ENCODE data around the gene UXT.
"Not testable (repeated sequence)": the region's sequence is repeated elsewhere in the genome, so short reads cannot be mapped to it uniquely, and the experiment has no call there.

The UXT gene

DNA sequence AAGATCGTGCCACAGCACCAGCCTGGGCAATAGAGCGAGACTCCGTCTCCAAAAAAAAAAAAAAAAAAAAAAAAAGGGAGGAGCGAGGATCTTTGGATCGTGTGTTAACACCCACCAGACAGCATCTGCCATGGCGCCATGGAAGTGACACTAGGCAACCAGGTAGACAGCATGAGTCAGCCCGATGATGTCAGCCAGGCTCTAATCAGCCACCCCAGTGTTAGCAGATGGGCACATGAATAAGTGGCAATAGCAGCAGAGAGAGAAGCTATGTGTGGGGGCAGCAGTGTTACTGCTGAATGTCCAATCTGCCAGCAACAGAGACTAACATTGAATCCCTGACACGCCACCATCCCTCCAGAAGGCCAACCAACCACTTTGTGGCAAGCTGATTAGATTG, 45.9 kb downstream of the UXT start:
- no peak for DNase-seq

GRCh38 chrX:47612418-47612817, 46.6 kb downstream of the UXT start:
- DNase-seq: no peak

- DNase-seq: no peak
Measured at GRCh38 chrX:47611926-47612325, 47.1 kb downstream of the UXT start.

DNA sequence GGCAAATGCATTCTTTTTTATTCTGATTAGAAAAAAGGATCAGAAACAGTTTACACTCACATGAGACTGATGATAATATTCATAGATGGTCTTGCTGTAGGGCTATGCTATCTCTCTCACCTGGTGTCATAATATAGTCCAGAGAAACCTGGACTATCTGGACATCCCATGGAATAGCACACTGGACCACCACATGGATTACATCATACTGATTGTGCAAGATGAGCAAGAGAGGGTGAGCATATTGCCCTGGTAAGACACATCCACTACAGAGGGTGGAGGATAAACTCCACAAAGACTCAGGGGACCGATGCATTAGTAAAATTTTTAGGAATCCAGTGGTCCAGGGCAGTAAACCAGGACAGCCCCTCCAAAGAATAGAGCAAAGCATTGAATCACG, 47.5 kb downstream of the UXT start:
- no peak for DNase-seq

DNA sequence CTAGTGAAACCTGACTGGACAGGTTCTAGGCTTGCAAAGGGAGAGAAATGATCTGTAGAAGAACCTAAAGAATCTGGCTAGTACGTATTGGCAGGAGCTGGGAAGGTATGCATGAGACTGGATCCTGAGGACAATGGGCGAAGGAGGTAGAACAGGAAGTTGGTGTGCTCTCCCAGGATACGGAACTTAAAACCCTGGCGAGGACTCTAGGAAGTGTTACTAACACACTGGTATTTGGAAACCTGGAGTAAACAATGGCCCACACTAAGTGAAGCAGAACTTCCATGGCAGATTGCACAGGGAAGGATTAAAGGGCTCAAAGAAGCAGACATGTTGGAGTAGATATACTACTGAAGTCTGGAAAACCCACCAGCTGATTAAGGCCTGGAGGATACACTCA, 48.5 kb downstream of the UXT start:
- no peak for DNase-seq

DNA sequence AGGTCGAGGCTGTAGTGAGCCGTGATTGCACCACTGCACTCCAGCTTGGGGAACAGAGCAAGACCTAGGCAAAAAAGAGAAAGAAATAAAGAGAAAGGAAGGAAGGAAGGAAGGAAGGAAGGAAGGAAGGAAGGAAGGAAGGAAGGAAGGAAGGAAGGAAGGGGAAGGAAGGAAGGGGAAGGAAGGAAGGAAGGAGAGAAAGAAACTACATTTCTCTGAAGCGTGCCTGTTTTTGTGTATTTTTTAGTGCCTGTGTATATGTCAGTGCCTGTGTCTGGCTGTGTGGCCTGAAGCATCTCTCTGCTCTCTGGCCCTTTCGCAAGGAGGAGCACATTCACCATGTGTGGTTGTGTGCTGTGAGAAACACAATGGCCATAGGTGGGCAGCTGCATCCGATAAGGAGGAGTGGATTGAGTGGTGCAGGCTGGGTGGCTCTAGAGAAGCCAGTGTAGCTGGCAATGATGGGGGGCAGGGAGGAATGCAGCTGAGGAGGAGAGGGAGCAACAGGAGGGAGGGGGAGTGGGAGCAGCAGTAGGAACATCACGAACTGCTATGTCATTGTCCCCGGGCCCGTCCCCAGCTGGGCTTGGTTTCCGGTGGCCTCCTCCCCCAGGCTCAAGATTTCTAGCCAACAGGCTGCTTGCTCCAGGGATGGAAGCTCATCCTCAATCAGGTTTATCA, 50.7 kb downstream of the UXT start:
- DNase-seq: no peak

DNA sequence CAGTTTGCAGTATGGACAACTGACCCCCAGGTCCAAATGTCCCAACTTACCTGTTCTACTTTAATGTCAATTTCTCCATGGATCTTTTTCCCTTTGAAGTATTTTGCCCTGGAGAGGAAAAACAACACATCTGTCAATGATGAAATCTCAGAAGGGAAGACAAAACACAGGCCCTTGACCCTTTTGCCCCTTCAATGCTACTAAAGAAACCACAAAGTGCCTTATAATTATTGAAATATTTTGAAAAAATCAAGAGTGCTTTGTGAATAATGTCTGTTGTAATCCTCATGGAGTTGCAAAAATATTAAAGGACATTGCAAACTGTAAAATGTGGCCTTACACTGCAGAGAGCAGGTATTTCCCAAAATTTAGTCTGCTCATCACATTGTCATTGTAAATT, 51.9 kb downstream of the UXT start:
- no peak for DNase-seq

DNA sequence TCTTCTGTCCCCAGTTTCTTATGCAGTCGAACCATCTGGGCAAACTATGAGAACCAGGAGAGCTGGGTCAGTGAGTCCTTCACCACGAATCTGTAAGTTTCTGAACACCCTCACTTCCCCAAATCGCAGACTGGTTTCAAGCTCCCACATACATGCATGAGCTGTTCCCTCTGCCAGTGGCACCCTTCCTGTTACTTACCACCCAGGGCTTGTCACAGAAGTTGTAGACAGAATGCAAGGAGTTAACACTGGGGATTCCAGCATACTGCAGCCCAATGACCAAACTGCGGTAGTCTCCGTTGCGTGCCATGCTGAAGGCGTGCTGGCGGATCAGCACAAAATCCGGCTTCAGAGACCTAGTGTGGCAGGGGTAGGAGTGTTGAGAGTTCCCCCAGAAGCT, 54.0 kb downstream of the UXT start:
- no peak for DNase-seq

GRCh38 chrX:47603125-47603524, 55.9 kb downstream of the UXT start:
- not testable (repeated sequence) for DNase-seq

Measured in effector CD8-positive, alpha-beta T cell (primary cell).